Measurements from ENCODE around the gene OGFOD2.

- TF ChIP-seq, protein P1, sequence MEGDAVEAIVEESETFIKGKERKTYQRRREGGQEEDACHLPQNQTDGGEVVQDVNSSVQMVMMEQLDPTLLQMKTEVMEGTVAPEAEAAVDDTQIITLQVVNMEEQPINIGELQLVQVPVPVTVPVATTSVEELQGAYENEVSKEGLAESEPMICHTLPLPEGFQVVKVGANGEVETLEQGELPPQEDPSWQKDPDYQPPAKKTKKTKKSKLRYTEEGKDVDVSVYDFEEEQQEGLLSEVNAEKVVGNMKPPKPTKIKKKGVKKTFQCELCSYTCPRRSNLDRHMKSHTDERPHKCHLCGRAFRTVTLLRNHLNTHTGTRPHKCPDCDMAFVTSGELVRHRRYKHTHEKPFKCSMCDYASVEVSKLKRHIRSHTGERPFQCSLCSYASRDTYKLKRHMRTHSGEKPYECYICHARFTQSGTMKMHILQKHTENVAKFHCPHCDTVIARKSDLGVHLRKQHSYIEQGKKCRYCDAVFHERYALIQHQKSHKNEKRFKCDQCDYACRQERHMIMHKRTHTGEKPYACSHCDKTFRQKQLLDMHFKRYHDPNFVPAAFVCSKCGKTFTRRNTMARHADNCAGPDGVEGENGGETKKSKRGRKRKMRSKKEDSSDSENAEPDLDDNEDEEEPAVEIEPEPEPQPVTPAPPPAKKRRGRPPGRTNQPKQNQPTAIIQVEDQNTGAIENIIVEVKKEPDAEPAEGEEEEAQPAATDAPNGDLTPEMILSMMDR (conservative IDR thresholded peaks at IDR 0.05 in 1 of 2, IDR thresholded peaks at IDR 0.05 in 1 of 2; ENCODE audit: extremely low read depth in 1 of 2, insufficient read depth in 1 of 2, low read depth in 1 of 2, low read length in 2 of 2): no peak
- TF ChIP-seq EZH2 (IDR thresholded peaks at IDR 0.05; ENCODE audit: borderline replicate concordance, low read length): no peak
Measured at GRCh38 chr12:122988036-122988435, 13.0 kb downstream of the OGFOD2 start.
